HG03442 (cell line): Measurements from ENCODE around the gene PLEKHM3.
"Not testable (repeated sequence)": the region's sequence is repeated elsewhere in the genome, so short reads cannot be mapped to it uniquely, and the experiment has no call there.

Source experiments
- ATAC-seq: cut with Tn5 transposase; IDR thresholded peaks from one replicate; pipeline ENCODE4 v1.9.1; 2021; ENCODE audit warnings: mild to moderate bottlenecking, moderate library complexity; ENCODE audit not compliant: unreplicated experiment

The PLEKHM3 gene

GRCh38 chr2:207835805-207836204 is 189.5 kb downstream of the PLEKHM3 start:
- ATAC-seq, result no peak

GRCh38 chr2:207833251-207833751 is 192.0 kb downstream of the PLEKHM3 start:
- peak; percentile 99 for ATAC-seq

GRCh38 chr2:207831584-207832248 is 193.6 kb downstream of the PLEKHM3 start:
- no peak for ATAC-seq

GRCh38 chr2:207830778-207831438 is 194.4 kb downstream of the PLEKHM3 start:
- ATAC-seq, result no peak

GRCh38 chr2:207828361-207829057 is 196.8 kb downstream of the PLEKHM3 start:
- ATAC-seq, result no peak

GRCh38 chr2:207825978-207826377 is 199.3 kb downstream of the PLEKHM3 start:
- no peak for ATAC-seq

GRCh38 chr2:207825045-207825954 is 200.0 kb downstream of the PLEKHM3 start:
- no peak for ATAC-seq

GRCh38 chr2:207823865-207824264 is 201.5 kb downstream of the PLEKHM3 start:
- ATAC-seq, result no peak

- ATAC-seq, result no peak
Observed at GRCh38 chr2:207819839-207820784, 205.2 kb downstream of the PLEKHM3 start.

- ATAC-seq, result no peak
Observed at GRCh38 chr2:207819021-207819797, 206.1 kb downstream of the PLEKHM3 start.

GRCh38 chr2:207816546-207816945 is 208.8 kb downstream of the PLEKHM3 start:
- no peak for ATAC-seq

GRCh38 chr2:207815254-207815653 is 210.1 kb downstream of the PLEKHM3 start:
- ATAC-seq, result no peak

- ATAC-seq, result no peak
Observed at GRCh38 chr2:207813942-207814341, 211.4 kb downstream of the PLEKHM3 start.

- no peak for ATAC-seq
Observed at GRCh38 chr2:207813221-207813916, 212.0 kb downstream of the PLEKHM3 start.

GRCh38 chr2:207812726-207813080 is 212.6 kb downstream of the PLEKHM3 start:
- ATAC-seq, result no peak

- ATAC-seq, result no peak
Observed at GRCh38 chr2:207812058-207812725, 213.1 kb downstream of the PLEKHM3 start.

- not testable (repeated sequence) for ATAC-seq
Observed at GRCh38 chr2:207811658-207812057, 213.7 kb downstream of the PLEKHM3 start.
